OCI-LY1 (cell line): ENCODE results near the gene PPCDC.

Experiments
- EZH2 ChIP-seq: fragments of 200-600 bp; sonication (generic), shearing (Covaris generic); IDR thresholded peaks from 2 replicates; pipeline ENCODE4 v1.8.0; 2017; ENCODE audit warnings: borderline replicate concordance, mixed run types, mild to moderate bottlenecking, antibody characterized with exemption, low read length, moderate library complexity, mixed read lengths
- TF ChIP-seq, protein P1 (sequence below): fragments of 200-600 bp; sonication (generic), shearing (Covaris generic); IDR thresholded peaks from 2 replicates; pipeline ENCODE4 v1.5.1; 2017; ENCODE audit warnings: mild to moderate bottlenecking, antibody characterized with exemption, low read length, moderate library complexity, mixed read lengths

- TF ChIP-seq, protein P1, sequence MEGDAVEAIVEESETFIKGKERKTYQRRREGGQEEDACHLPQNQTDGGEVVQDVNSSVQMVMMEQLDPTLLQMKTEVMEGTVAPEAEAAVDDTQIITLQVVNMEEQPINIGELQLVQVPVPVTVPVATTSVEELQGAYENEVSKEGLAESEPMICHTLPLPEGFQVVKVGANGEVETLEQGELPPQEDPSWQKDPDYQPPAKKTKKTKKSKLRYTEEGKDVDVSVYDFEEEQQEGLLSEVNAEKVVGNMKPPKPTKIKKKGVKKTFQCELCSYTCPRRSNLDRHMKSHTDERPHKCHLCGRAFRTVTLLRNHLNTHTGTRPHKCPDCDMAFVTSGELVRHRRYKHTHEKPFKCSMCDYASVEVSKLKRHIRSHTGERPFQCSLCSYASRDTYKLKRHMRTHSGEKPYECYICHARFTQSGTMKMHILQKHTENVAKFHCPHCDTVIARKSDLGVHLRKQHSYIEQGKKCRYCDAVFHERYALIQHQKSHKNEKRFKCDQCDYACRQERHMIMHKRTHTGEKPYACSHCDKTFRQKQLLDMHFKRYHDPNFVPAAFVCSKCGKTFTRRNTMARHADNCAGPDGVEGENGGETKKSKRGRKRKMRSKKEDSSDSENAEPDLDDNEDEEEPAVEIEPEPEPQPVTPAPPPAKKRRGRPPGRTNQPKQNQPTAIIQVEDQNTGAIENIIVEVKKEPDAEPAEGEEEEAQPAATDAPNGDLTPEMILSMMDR = no peak
- no peak for TF ChIP-seq EZH2
Measured at GRCh38 chr15:75063889-75064288, 40.5 kb downstream of the PPCDC start.
